Measurements from ENCODE around the gene HEBP2. TPM values are rescaled to one million over a fixed set of nuclear protein-coding genes. Genes with fewer than 3 reads are reported as not detected.
"Not testable (repeated sequence)": the region's sequence is repeated elsewhere in the genome, so short reads cannot be mapped to it uniquely, and the experiment has no call there.

HEBP2 gene
- total RNA-seq, 4 donors from 2014 or later = 141 to 195 (median 162) TPM

DNA sequence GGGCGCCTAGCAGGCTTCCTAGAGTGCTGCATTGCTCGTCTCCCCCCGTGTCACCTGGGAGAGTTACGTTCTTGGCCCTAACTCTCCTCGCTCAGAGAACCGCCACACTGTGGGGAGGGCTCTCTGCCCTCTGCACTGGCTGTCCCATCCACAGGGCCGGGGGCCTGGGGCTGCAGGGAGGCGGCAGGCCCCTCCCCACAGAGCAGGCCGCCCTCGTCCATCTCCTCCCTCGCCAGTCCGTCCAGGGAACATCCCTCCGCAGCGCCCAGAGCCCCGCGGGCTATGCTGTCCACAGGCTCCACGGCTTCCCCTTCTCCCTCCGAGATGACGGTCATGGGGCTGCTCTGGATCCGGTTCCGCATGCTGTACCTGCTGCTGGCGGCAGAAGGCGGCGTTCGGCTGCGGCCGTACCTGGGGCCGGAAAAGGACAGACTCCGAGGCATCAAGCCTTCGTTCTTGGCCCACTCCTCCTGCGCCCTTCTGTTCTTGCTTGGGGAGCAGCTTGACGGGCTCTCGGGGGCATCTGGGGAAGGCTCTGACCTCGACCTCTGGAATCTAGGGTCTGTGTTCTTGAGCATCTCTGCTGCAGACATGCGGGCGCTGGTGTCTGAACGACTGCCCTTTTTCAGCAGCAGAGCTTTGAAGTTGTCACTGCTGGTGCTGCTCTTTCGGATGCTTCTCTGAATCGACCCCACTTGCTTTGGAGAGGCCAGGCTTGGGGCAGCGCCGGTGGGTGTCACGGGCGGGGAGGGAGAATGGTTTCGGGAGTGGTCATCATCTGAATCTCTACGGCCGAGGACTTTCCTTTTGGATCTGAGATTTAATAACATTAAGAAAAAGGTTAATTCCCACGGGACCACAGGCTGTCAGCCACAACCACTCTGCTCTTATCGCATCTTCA is 20.2 kb downstream of the HEBP2 start:
- no peak overlapping the region for H3K4me3 ChIP-seq (ENCODE audit: low read depth, poor library complexity, severe bottlenecking)
- intact Hi-C loops (cut with DNase I; ENCODE audit: low total_unique reads) = loop anchor here (5.0 kb wide), 1 partner anchor 343 kb away; no protein-coding TSS in a partner anchor
- 93 to 95% methylated on average over 43 to 46 of the region's 48 CpGs for WGBS, 2 donors
- no peak for DNase-seq (ENCODE audit: low spot score in 2 of 2)
- TF ChIP-seq, protein P1, sequence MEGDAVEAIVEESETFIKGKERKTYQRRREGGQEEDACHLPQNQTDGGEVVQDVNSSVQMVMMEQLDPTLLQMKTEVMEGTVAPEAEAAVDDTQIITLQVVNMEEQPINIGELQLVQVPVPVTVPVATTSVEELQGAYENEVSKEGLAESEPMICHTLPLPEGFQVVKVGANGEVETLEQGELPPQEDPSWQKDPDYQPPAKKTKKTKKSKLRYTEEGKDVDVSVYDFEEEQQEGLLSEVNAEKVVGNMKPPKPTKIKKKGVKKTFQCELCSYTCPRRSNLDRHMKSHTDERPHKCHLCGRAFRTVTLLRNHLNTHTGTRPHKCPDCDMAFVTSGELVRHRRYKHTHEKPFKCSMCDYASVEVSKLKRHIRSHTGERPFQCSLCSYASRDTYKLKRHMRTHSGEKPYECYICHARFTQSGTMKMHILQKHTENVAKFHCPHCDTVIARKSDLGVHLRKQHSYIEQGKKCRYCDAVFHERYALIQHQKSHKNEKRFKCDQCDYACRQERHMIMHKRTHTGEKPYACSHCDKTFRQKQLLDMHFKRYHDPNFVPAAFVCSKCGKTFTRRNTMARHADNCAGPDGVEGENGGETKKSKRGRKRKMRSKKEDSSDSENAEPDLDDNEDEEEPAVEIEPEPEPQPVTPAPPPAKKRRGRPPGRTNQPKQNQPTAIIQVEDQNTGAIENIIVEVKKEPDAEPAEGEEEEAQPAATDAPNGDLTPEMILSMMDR (IDR thresholded peaks at IDR 0.05) = no peak
- no peak for TF ChIP-seq POLR2A (IDR thresholded peaks at IDR 0.05)

DNA sequence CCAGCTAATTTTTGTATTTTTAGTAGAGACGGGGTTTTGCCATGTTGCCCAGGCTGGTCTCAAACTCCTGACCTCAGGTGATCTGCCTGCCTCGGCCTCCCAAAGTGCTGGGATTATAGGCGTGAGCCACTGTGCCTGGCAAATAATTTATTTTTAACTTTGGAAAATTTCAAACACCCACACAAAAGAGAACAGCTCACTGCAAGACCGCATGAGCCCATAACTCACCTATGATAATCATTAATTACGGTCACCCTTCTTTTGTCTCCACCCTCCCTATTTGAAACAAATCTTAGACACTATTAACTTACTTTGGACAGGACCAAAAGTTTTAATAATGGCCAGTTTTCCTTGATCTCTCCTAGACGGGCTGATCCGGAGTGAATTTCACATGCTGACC is 21.2 kb downstream of the HEBP2 start:
- WGBS, 2 donors = 91 to 93% methylated on average over 7 of the region's 7 CpGs
- intact Hi-C loops (cut with DNase I; ENCODE audit: low total_unique reads) = not testable (repeated sequence)

DNA sequence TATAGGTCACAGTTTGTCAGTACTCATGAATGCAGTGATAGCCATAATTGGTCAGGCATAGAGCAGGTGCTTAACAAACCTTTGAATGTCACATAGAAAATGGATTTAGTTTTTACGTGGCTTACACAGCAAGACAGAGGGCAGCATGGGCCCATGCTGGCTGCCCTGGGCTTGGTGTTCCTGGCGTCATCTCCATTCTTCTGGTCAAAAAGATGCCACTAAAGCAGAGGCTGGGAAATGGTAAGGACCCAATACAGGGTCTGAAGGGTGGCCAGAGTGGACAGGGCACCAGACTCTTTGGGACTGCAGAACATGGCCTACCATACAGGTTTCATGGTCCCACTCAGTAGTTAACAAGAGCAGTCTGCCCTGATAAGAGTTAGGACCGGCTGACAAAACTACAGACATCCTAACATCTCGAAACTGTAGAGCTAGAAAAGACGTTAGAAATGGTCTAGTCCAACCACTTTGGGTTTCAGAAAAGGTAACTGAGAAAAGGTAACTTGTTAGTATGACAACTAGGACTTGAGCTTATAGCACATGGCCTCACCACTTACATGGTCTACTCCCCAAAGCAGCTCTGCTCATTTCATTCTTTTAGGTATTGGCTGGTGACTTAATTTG is 22.6 kb downstream of the HEBP2 start:
- TF ChIP-seq, protein P1 (IDR thresholded peaks at IDR 0.05) = no peak
- TF ChIP-seq POLR2A (IDR thresholded peaks at IDR 0.05) = no peak
- no peak overlapping the region for H3K4me3 ChIP-seq (ENCODE audit: low read depth, poor library complexity, severe bottlenecking)
- intact Hi-C loops (cut with DNase I; ENCODE audit: low total_unique reads) = no loop called here
- 92 to 93% methylated on average over 5 of the region's 5 CpGs for WGBS, 2 donors
- no peak for DNase-seq (ENCODE audit: low spot score in 2 of 2)

More for the DNA sequence above, 21.2 kb downstream of the HEBP2 start:
- not testable (repeated sequence) for H3K4me3 ChIP-seq (ENCODE audit: low read depth, poor library complexity, severe bottlenecking); DNase-seq (ENCODE audit: low spot score in 2 of 2)

DNA sequence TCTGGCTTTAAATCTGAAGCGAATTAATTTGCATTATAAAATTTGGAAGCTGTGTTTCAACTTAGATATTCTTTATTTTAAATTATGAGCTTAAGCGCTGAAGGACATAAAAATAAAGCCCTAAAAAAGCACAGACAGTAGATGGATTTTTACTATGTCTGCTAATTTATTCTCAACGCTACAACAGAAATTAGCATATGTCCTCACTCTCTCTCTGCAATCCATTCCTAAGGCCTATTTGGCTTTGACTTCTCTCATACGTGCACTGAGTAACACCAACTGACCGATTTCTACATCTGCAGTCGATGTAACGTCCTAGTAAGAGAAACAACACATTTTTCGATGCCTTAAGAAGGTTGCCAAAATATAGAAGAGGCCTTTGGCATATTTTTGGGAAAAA is 23.7 kb downstream of the HEBP2 start:
- TF ChIP-seq POLR2A (IDR thresholded peaks at IDR 0.05) = no peak
- TF ChIP-seq, protein P1 (IDR thresholded peaks at IDR 0.05) = no peak
- H3K4me3 ChIP-seq (ENCODE audit: low read depth, poor library complexity, severe bottlenecking) = no peak overlapping the region
- intact Hi-C loops (cut with DNase I; ENCODE audit: low total_unique reads) = no loop called here
- no peak for DNase-seq (ENCODE audit: low spot score in 2 of 2)
- WGBS, 2 donors = 88 to 91% methylated on average over 8 of the region's 8 CpGs

DNA sequence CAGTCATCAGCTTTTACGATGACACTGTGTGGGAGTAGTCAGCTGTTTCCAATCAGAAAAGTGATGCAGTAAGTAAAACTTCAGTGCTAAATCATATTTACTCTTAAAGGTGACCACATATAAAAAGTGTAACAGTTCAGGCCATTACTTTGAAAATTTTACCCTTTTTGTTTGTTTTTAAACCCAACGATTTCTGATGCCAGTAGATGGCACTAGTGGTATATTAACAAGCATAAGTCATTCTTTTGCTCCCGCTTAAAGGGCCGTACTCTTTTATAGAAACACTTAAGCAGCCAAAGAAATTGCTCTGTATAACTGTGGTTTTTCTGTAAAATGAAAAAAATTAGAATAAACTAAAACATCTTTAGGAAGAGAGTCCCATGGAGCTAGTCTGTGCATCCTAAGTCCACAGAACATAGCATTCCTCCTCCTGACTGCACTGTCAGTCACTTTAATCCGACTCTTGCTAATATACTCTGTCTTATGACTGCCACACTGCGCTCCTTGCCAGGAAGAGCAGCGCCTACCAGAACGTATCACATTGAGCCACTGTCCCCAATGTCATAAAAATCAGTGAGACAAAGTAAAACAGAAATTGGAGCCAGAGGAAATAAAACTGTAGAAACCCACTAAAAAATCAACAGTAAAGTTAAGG is 25.0 kb downstream of the HEBP2 start:
- no peak for DNase-seq (ENCODE audit: low spot score in 2 of 2)
- 25 to 35% methylated on average over 8 of the region's 8 CpGs for WGBS, 2 donors
- intact Hi-C loops (cut with DNase I; ENCODE audit: low total_unique reads) = no loop called here
- TF ChIP-seq, protein P1 (IDR thresholded peaks at IDR 0.05) = no peak
- no peak for TF ChIP-seq POLR2A (IDR thresholded peaks at IDR 0.05)
- H3K4me3 ChIP-seq (ENCODE audit: low read depth, poor library complexity, severe bottlenecking) = no peak overlapping the region

DNA sequence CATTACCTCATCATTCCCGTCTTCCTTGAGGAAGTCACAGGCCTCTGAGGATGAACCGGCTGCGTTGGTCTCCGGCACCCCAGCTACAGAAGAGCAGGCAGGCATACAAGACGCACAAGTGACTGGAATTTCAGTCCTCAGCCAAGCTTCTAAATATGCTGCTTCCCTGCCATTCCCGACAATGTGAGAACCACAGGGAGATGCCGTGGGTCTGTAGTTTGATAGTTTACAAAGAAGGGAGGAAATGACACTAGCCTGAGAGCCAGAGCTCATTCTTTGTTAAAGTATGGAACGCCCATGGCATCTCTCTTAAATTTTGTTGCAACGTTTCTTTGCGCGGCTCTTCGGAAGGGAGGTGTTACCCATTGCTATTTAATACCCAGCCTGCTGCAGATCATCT is 25.7 kb downstream of the HEBP2 start:
- intact Hi-C loops (cut with DNase I; ENCODE audit: low total_unique reads) = loop anchor here (10.0 kb wide), 1 partner anchor 95 kb away; no protein-coding TSS in a partner anchor
- 83 to 85% methylated on average over 12 of the region's 12 CpGs for WGBS, 2 donors

More for the DNA sequence above, 25.7 kb downstream of the HEBP2 start:
- H3K4me3 ChIP-seq (ENCODE audit: low read depth, poor library complexity, severe bottlenecking) = no peak overlapping the region
- DNase-seq (ENCODE audit: low spot score in 2 of 2) = no peak
- TF ChIP-seq POLR2A (IDR thresholded peaks at IDR 0.05) = no peak
- TF ChIP-seq, protein P1 (IDR thresholded peaks at IDR 0.05) = no peak

Data from lower leg skin (tissue), 4 donors.